HepG2 (cell line): Measurements from ENCODE around the gene SGIP1. TPM values are rescaled to one million over a fixed set of nuclear protein-coding genes. Genes with fewer than 3 reads are reported as not detected.

Source experiments
- ATAC-seq: fragments of 200-7000 bp; cut with Tn5 transposase; 3 replicates; pipeline ENCODE4 v1.9.1; 2020; ENCODE audit warnings: mild to moderate bottlenecking, moderate library complexity
- BruUV-seq: library from RNA; stranded (reverse); fragments of 400-500 nt; replicated peaks from 2 replicates; lab custom pipeline; 2021; lab: Mats Ljungman, UMichigan
- CTCF ChIA-PET: fragments of 300-600 bp; formaldehyde crosslinking; extraction: SDS; loops from one replicate; lab custom pipeline; 2021; ENCODE audit warnings: low total read pairs, inconsistent platforms, low intra/inter-chr PET ratio; lab: Yijun Ruan, JAX
- POLR2A ChIA-PET: fragments of 350-600 bp; sonication (Branson Sonifier 250); formaldehyde crosslinking; loops from one replicate; lab custom pipeline; 2020; ENCODE audit warnings: antibody characterized with exemption, inconsistent platforms; lab: Yijun Ruan, JAX
- DNase-seq: peaks from one replicate; pipeline ENCODE4 v3.0.0-alpha.2; 2015; ENCODE audit warnings: low spot score
- FAIRE-seq: peaks from 3 replicates; lab custom pipeline; 2011; peaks lifted over from hg19 to GRCh38; lab: Jason Lieb, UNC
- H2AFZ ChIP-seq: one replicate; pipeline ENCODE4 v1.6.1; 2011; ENCODE audit warnings: low read length, inconsistent platforms
- H3K27ac ChIP-seq: fragments of 300-600 bp; 3 replicates; pipeline ENCODE4 v1.8.0; 2011; ENCODE audit warnings: mixed run types, mild to moderate bottlenecking, mixed read lengths, low read length, inconsistent platforms; ENCODE audit not compliant: insufficient read depth; ENCODE audit errors: extremely low read length
- H3K27me3 ChIP-seq, 2 experiments: fragments of 200-600 bp in 1 of 2; 2 replicates in 1 of 2; 3 replicates in 1 of 2; pipeline versions ENCODE4 v1.6.0 to v1.8.0; 2011; ENCODE audit warnings: low read length in 2 of 2, mild to moderate bottlenecking in 2 of 2, moderate library complexity in 2 of 2, inconsistent platforms in 1 of 2; ENCODE audit not compliant: insufficient read depth in 2 of 2, control insufficient read depth in 1 of 2
- H3K36me3 ChIP-seq, 2 experiments: fragments of 200-600 bp in 1 of 2; replicated peaks in 1 of 2; 2 replicates in 1 of 2; 3 replicates in 1 of 2; pipeline versions ENCODE4 v1.5.1 to v1.8.0; 2011; ENCODE audit warnings: low read length in 2 of 2, inconsistent platforms in 1 of 2; ENCODE audit not compliant: insufficient read depth in 2 of 2, control insufficient read depth in 1 of 2
- H3K4me1 ChIP-seq: 2 replicates; pipeline ENCODE4 v1.5.1; 2012; ENCODE audit warnings: low read length, inconsistent platforms; ENCODE audit not compliant: insufficient read depth
- H3K4me2 ChIP-seq: 2 replicates; pipeline ENCODE4 v1.6.0; 2011; ENCODE audit warnings: low read depth, low read length, inconsistent platforms
- H3K4me3 ChIP-seq, 3 experiments: fragments of 200-600 bp in 1 of 3; sonication (generic), shearing (Covaris generic) in 1 of 3; replicated peaks in 1 of 3; 2 replicates each; pipeline ENCODE4 v1.5.1; 2011 to 2016; ENCODE audit warnings: low read length in 3 of 3, inconsistent platforms in 2 of 3, low read depth in 2 of 3, mild to moderate bottlenecking in 2 of 3, control low read depth in 1 of 3, mixed read lengths in 1 of 3; ENCODE audit not compliant: insufficient read depth in 1 of 3
- H3K79me2 ChIP-seq: one replicate; pipeline ENCODE4 v1.6.1; 2011; ENCODE audit warnings: low read length, inconsistent platforms; ENCODE audit not compliant: insufficient read depth
- H3K9ac ChIP-seq: 2 replicates; pipeline ENCODE4 v1.6.0; 2011; ENCODE audit warnings: mild to moderate bottlenecking, low read depth, low read length, inconsistent platforms; ENCODE audit not compliant: insufficient read depth
- H3K9me3 ChIP-seq: 2 replicates; pipeline ENCODE4 v1.5.1; 2012; ENCODE audit warnings: mild to moderate bottlenecking, low read length
- H4K20me1 ChIP-seq: 2 replicates; pipeline ENCODE4 v1.6.0; 2011; ENCODE audit warnings: inconsistent platforms, mild to moderate bottlenecking, low read length, moderate library complexity; ENCODE audit not compliant: insufficient read depth
- KDM2A ChIP-seq: sonication (generic); formaldehyde crosslinking; IDR thresholded peaks from 2 replicates; pipeline ENCODE4 v1.4.0; 2020; ENCODE audit warnings: low read depth, missing genetic modification reagents, borderline replicate concordance
- MXD4 ChIP-seq: IDR thresholded peaks from 2 replicates; pipeline ENCODE4 v1.6.1; 2016; ENCODE audit warnings: mild to moderate bottlenecking, missing biosample characterization, missing genetic modification reagents
- ZFX ChIP-seq: sonication (generic); formaldehyde crosslinking; IDR thresholded peaks from 2 replicates; pipeline ENCODE4 v1.4.0; 2020; ENCODE audit warnings: mild to moderate bottlenecking, low read depth, missing genetic modification reagents, moderate library complexity
- ZNF253 ChIP-seq: sonication (generic); formaldehyde crosslinking; IDR thresholded peaks from 2 replicates; pipeline ENCODE4 v1.8.0; 2022; ENCODE audit warnings: mild to moderate bottlenecking, missing genetic modification reagents, borderline replicate concordance
- ZNF33B ChIP-seq: sonication (generic); formaldehyde crosslinking; IDR thresholded peaks from 2 replicates; pipeline ENCODE4 v1.5.1; 2020; ENCODE audit warnings: mild to moderate bottlenecking, missing genetic modification reagents
- ZNF552 ChIP-seq: sonication (generic); formaldehyde crosslinking; IDR thresholded peaks from 2 replicates; pipeline ENCODE4 v1.9.0; 2022; ENCODE audit warnings: missing genetic modification reagents, mild to moderate bottlenecking, borderline replicate concordance
- WGBS: methylation state at CpG from one replicate; pipeline ENCODE4 v1.1.6; 2017; ENCODE audit warnings: low lambda C conversion rate; 5-methylcytosine and 5-hydroxymethylcytosine counted together
- in situ Hi-C: cut with HindIII; loops from 2 replicates; pipeline ENCODE4 v1.10.0; 2017; ENCODE audit warnings: low pct_unique_long_range_greater_than_20kb; ENCODE audit not compliant: extremely low pct_ligation_motif_present
- intact Hi-C: fragments of 100-400 bp; cut with micrococcal nuclease; formaldehyde crosslinking; loops from one replicate; pipeline ENCODE4 v1.10.0; 2022; ENCODE audit not compliant: unreplicated experiment
- polyA plus RNA-seq, 8 experiments: library from polyadenylated mRNA; depleted of rRNA in 3 of 8; stranded (reverse) in 7 of 8; unstranded in 1 of 8; fragments of >200 nt; fragmentation: Illumina TruSeq in 4 of 8; extraction: Trizol in 4 of 8; gene quantifications; 2 replicates each; pipeline versions ENCODE4 v1.2.1 to v1.2.3, GENCODE V29; 2011 to 2016; ENCODE audit warnings: low read depth in 4 of 8, missing spikeins in 1 of 8, mixed read lengths in 1 of 8; ENCODE audit not compliant: insufficient read depth in 1 of 8
- total RNA-seq, 5 experiments: library from RNA; depleted of rRNA; stranded (reverse); fragments of >200 nt; fragmentation: Illumina TruSeq; extraction: Trizol; gene quantifications; 2 replicates each; pipeline ENCODE4 v1.2.3, GENCODE V29; 2016; ENCODE audit warnings: low read depth in 1 of 5

The SGIP1 gene
- total and polyA plus RNA-seq, 2 of the 13 experiments (the other 11 are each of a cell fraction or from before 2014, with no cell fraction given) = not detected

DNA sequence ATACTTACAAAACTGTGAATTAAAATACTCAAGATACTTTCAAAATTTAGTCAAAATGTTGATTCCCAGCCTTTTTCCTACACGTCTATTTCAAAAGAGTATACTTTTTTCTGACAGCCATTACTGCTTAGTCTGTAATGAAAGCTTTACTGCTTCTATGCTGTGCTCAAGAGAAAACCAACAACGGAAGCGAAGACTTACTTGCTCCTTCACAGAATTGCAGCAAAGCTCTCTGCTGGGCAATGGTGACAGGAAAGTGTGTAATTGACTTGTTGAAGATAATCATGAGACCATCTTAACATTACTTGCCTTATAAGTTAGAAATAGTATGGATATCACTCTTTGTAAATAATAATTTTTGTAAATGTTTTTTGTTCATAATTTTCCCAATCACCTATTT is 216.6 kb downstream of the SGIP1 start:
- no peaks in the 10 kb centered on the region for H4K20me1 ChIP-seq
- no peak overlapping the region for H3K4me3 ChIP-seq
- in situ Hi-C loops = no loop called here
- H3K27ac ChIP-seq = no peak overlapping the region
- no peaks in the 10 kb centered on the region for H3K9me3 ChIP-seq
- no peaks in the 10 kb centered on the region for H3K4me1 ChIP-seq
- ATAC-seq = no peak
- no TSS peak for BruUV-seq
- H3K27me3 ChIP-seq = peaks cover 0 to 4% of the 10 kb centered on the region in 2 experiments; a peak in 1 of 5 replicates
- DNase-seq = no peak
- no peak overlapping the region for H3K9ac ChIP-seq
- H3K4me2 ChIP-seq = no peak overlapping the region
- H3K36me3 ChIP-seq = no peaks in the 10 kb centered on the region
- ChIA-PET POLR2A (no interaction called here), CTCF (no interaction called here)
- no peak overlapping the region for H2AFZ ChIP-seq
- intact Hi-C loops = no loop called here
- 64% methylated on average over 3 of the region's 3 CpGs for WGBS
- TF ChIP-seq ZFX (CRISPR knock-in tag) = no peak
- H3K79me2 ChIP-seq = no peaks in the 10 kb centered on the region
- no peak for FAIRE-seq

- DNase-seq = no peak
- Histone ChIP-seq H3K36me3 (no peaks in the 10 kb centered on the region), H3K4me1 (no peaks in the 10 kb centered on the region), H3K27me3 (peaks cover 0 to 4% of the 10 kb centered on the region in 2 experiments; a peak in 1 of 5 replicates), H3K27ac (no peak overlapping the region), H3K79me2 (no peaks in the 10 kb centered on the region), H3K9ac (no peak overlapping the region), H2AFZ (no peak overlapping the region), H3K4me3 (no peak overlapping the region), H3K9me3 (no peaks in the 10 kb centered on the region), H4K20me1 (no peaks in the 10 kb centered on the region), H3K4me2 (no peak overlapping the region)
- FAIRE-seq = no peak
- ATAC-seq = no peak
- in situ Hi-C loops = no loop called here
- WGBS = under 1% methylated on average over 4 of the region's 4 CpGs
- no peak for TF ChIP-seq ZNF33B
- no peak for TF ChIP-seq ZNF552
- TF ChIP-seq MXD4 (CRISPR knock-in tag) = no peak
- TF ChIP-seq ZNF253 (CRISPR knock-in tag) = no peak
- no peak for TF ChIP-seq KDM2A (CRISPR knock-in tag)
- BruUV-seq = no TSS peak
- ChIA-PET POLR2A (no interaction called here), CTCF (no interaction called here)
- intact Hi-C loops = no loop called here
These were observed 217.2 kb downstream of the SGIP1 start for GRCh38 chr1:66751160-66751559.
